ENCODE results near the gene ASF1B. TPM values are rescaled to one million over a fixed set of nuclear protein-coding genes. Genes with fewer than 3 reads are reported as not detected.
A peak's percentile ranks its signal among the peaks of the same experiment; 100 is the strongest.

The ASF1B gene
- total and polyA plus RNA-seq, 7 donors = 0.20 to 6.0 (median 0.93) TPM; not detected in 1

GRCh38 chr19:14073261-14073924, 63.0 kb downstream of the ASF1B start:
- TF ChIP-seq CTCF (IDR thresholded peaks at IDR 0.05) = peak; percentile 75
- intact Hi-C loops (cut with DNase I) = loop anchor here (2.0 to 10.0 kb wide), 4 partner anchors 61 to 299 kb away; partner anchors contain the start of genes C19orf53 (in 2 of the 2) and RFX1 (in 1 of the 2)
- Histone ChIP-seq H3K36me3 (ENCODE audit: insufficient read depth in 1 of 2, low read depth in 1 of 2) (no peaks in the 10 kb centered on the region), H3K4me1 (peaks cover 20% of the 10 kb centered on the region), H3K4me3 (peak overlapping the region; percentile 83), H3K9me3 (no peaks in the 10 kb centered on the region), H3K27ac (peak overlapping the region; percentile 78), H3K27me3 (ENCODE audit: insufficient read depth in 3 of 3, low read length in 2 of 3) (no peaks in the 10 kb centered on the region)
- ATAC-seq = peak; percentile 45 to 58 (median 56)
- 0 to 1% (median 1%) methylated on average over 63 to 106 of the region's 106 CpGs for WGBS, 3 donors
- peak; percentile 83 to 89 for DNase-seq

GRCh38 chr19:14072535-14073260, 63.7 kb downstream of the ASF1B start, which contains the start of gene MISP3:
Gene MISP3, plus strand, starts transcription at chr19:14072786. Its CDS starts 524 bp downstream, at chr19:14073310.
- H3K9me3 ChIP-seq = no peaks in the 10 kb centered on the region
- ATAC-seq (peak; percentile 56 to 63 (median 60)), DNase-seq (peak; percentile 62 to 73)
- peak within 1 kb of the TSS; percentile 83 for H3K4me3 ChIP-seq
- no peaks in the 10 kb centered on the region for H3K27me3 ChIP-seq (ENCODE audit: insufficient read depth in 3 of 3, low read length in 2 of 3)
- H3K27ac ChIP-seq = peak within 1 kb of the TSS; percentile 78
- intact Hi-C loops (cut with DNase I) = loop anchor here (2.0 to 10.0 kb wide), 4 partner anchors 62 to 298 kb away; partner anchors contain the start of genes C19orf53 (in 2 of the 2) and RFX1 (in 1 of the 2)
- H3K4me1 ChIP-seq = peaks cover 20% of the 10 kb centered on the region
- 1 to 2% (median 1%) methylated on average over 45 to 51 of the region's 51 CpGs for WGBS, 3 donors
- no peak for TF ChIP-seq CTCF (IDR thresholded peaks at IDR 0.05)
- no peaks in the 10 kb centered on the region for H3K36me3 ChIP-seq (ENCODE audit: insufficient read depth in 1 of 2, low read depth in 1 of 2)

- Histone ChIP-seq H3K4me3 (no peak overlapping the region), H3K36me3 (ENCODE audit: insufficient read depth in 1 of 2, low read depth in 1 of 2) (no peaks in the 10 kb centered on the region), H3K4me1 (peaks cover 17% of the 10 kb centered on the region), H3K27me3 (ENCODE audit: insufficient read depth in 3 of 3, low read length in 2 of 3) (no peaks in the 10 kb centered on the region), H3K27ac (no peak overlapping the region), H3K9me3 (no peaks in the 10 kb centered on the region)
- intact Hi-C loops (cut with DNase I) = loop anchor here (5.0 to 10.0 kb wide), 3 partner anchors 63 to 296 kb away; partner anchors contain the start of genes C19orf53 (in 2 of the 2) and RFX1 (in 1 of the 2)
- ATAC-seq = no peak
- DNase-seq = no peak
- TF ChIP-seq CTCF (IDR thresholded peaks at IDR 0.05) = no peak
- WGBS, 3 donors = 89 to 92% (median 91%) methylated on average over 43 of the region's 43 CpGs
These were observed 65.9 kb downstream of the ASF1B start for GRCh38 chr19:14070268-14071050.

Other genes starting within 250 kb of the ASF1B start
- gene BRME1, start 230.5 kb downstream of the ASF1B start, total RNA-seq = 1 to 10 TPM in 2 of 4 donors, under 1 TPM in 2; 0.27 to 1.5 (median 1.0) TPM
- gene BRME1, start 230.5 kb downstream of the ASF1B start, polyA plus RNA-seq = 1 to 10 TPM in 2 of 3 donors, under 1 TPM in 1; 0.86 to 2.5 (median 1.7) TPM
- gene CC2D1A, start 230.4 kb downstream of the ASF1B start, total RNA-seq = 10 to 100 TPM; 21.1 to 26.1 (median 24.6) TPM
- gene CC2D1A, start 230.4 kb downstream of the ASF1B start, polyA plus RNA-seq = 10 to 100 TPM; 20.1 to 31.7 (median 23.1) TPM
- gene PODNL1, start 198.2 kb downstream of the ASF1B start, total RNA-seq = 1 to 10 TPM in 1 of 4 donors, under 1 TPM in 3; 0.18 to 1.3 (median 0.39) TPM
- 1 to 10 TPM in 1 of 3 donors, under 1 TPM in 2; 0.07 to 1.3 (median 0.25) TPM for gene PODNL1, start 198.2 kb downstream of the ASF1B start, polyA plus RNA-seq
- gene DCAF15, start 184.1 kb downstream of the ASF1B start, total RNA-seq = 10 to 100 TPM in 3 of 4 donors, 1 to 10 TPM in 1; 9.2 to 25.3 (median 16.0) TPM
- 10 to 100 TPM; 13.8 to 24.5 (median 16.6) TPM for gene DCAF15, start 184.1 kb downstream of the ASF1B start, polyA plus RNA-seq
- gene RFX1, start 130.3 kb downstream of the ASF1B start, total RNA-seq = 10 to 100 TPM in 1 of 4 donors, 1 to 10 TPM in 3; 5.9 to 10.1 (median 7.8) TPM
- 1 to 10 TPM; 2.9 to 6.4 (median 5.1) TPM for gene RFX1, start 130.3 kb downstream of the ASF1B start, polyA plus RNA-seq
- gene RLN3, start 108.4 kb downstream of the ASF1B start, total RNA-seq = not detected
- not detected for gene RLN3, start 108.4 kb downstream of the ASF1B start, polyA plus RNA-seq
- gene IL27RA, start 104.8 kb downstream of the ASF1B start, total RNA-seq = 1 to 10 TPM; 2.3 to 3.7 (median 2.9) TPM
- 1 to 10 TPM; 1.5 to 3.2 (median 2.5) TPM for gene IL27RA, start 104.8 kb downstream of the ASF1B start, polyA plus RNA-seq
- gene PALM3, start 74.5 kb downstream of the ASF1B start, total RNA-seq = not detected
- under 1 TPM in 2 of 3 donors, not detected in 1; 0.04 to 0.05 TPM for gene PALM3, start 74.5 kb downstream of the ASF1B start, polyA plus RNA-seq
- gene MISP3, start 63.8 kb downstream of the ASF1B start, total RNA-seq = 1 to 10 TPM; 2.0 to 6.3 (median 2.9) TPM
- gene MISP3, start 63.8 kb downstream of the ASF1B start, polyA plus RNA-seq = 10 to 100 TPM in 1 of 3 donors, 1 to 10 TPM in 2; 1.8 to 15.4 (median 2.1) TPM
- not detected for gene C19orf67, start 50.8 kb downstream of the ASF1B start, total RNA-seq
- not detected for gene C19orf67, start 50.8 kb downstream of the ASF1B start, polyA plus RNA-seq
- gene SAMD1, start 45.8 kb downstream of the ASF1B start, total RNA-seq = 10 to 100 TPM; 27.3 to 54.4 (median 39.6) TPM
- gene SAMD1, start 45.8 kb downstream of the ASF1B start, polyA plus RNA-seq = 10 to 100 TPM; 39.9 to 99.9 (median 60.4) TPM
- gene PRKACA, start 18.8 kb downstream of the ASF1B start, total RNA-seq = 100 to 1,000 TPM; 209 to 509 (median 312) TPM
- 100 to 1,000 TPM in 2 of 3 donors, 10 to 100 TPM in 1; 99.3 to 208 (median 135) TPM for gene PRKACA, start 18.8 kb downstream of the ASF1B start, polyA plus RNA-seq
- gene ADGRL1, start 69.6 kb upstream of the ASF1B start, total RNA-seq = 1 to 10 TPM; 1.7 to 2.6 (median 1.8) TPM
- gene ADGRL1, start 69.6 kb upstream of the ASF1B start, polyA plus RNA-seq = 1 to 10 TPM in 1 of 3 donors, under 1 TPM in 2; 0.38 to 1.1 (median 0.87) TPM
- 10 to 100 TPM; 20.8 to 57.6 (median 40.1) TPM for gene ADGRE5, start 244.9 kb upstream of the ASF1B start, total RNA-seq
- gene ADGRE5, start 244.9 kb upstream of the ASF1B start, polyA plus RNA-seq = 10 to 100 TPM; 15.6 to 40.2 (median 28.5) TPM